Thyroid gland (tissue), 4 donors: ENCODE measurements around the gene ATL1. TPM values are rescaled to one million over a fixed set of nuclear protein-coding genes. Genes with fewer than 3 reads are reported as not detected.

Experiments used
- DNase-seq, 2 donors: peaks; one replicate each; pipeline ENCODE4 v3.0.0-alpha.2; 2019
- H3K27ac ChIP-seq, 3 donors: fragments of 200-600 bp; sonication (generic); 1 replicate in 2 of 3; 2 replicates in 1 of 3; pipeline ENCODE4 v1.5.1; 2016 to 2019; ENCODE audit warnings: mild to moderate bottlenecking in 1 of 3, moderate library complexity in 1 of 3
- H3K27me3 ChIP-seq: fragments of 200-600 bp; sonication (generic); one replicate; pipeline ENCODE4 v1.5.1; 2019
- H3K36me3 ChIP-seq, 2 donors: fragments of 200-600 bp; sonication (generic); one replicate each; pipeline ENCODE4 v1.5.1; 2016 to 2019
- H3K4me1 ChIP-seq, 2 donors: fragments of 200-600 bp; sonication (generic); one replicate each; pipeline ENCODE4 v1.5.1; 2017 to 2019
- H3K4me3 ChIP-seq, 3 donors: fragments of 200-600 bp; sonication (generic); replicated peaks in 1 of 3; 1 replicate in 2 of 3; 2 replicates in 1 of 3; pipeline ENCODE4 v1.5.1; 2016; ENCODE audit warnings: mild to moderate bottlenecking in 1 of 3
- H3K9me3 ChIP-seq: fragments of 200-600 bp; sonication (generic); one replicate; pipeline ENCODE4 v1.5.1; 2017
- CTCF ChIP-seq, 6 experiments: fragments of 200-600 bp in 3 of 6; fragments of 450-650 bp in 3 of 6; sonication (generic) in 3 of 6; IDR thresholded peaks; one replicate each; pipeline ENCODE4 v1.5.1; 2016 to 2019; ENCODE audit warnings: antibody characterized with exemption in 6 of 6, mild to moderate bottlenecking in 2 of 6, inconsistent platforms in 1 of 6, moderate library complexity in 1 of 6
- POLR2A ChIP-seq, 2 donors: fragments of 450-650 bp; IDR thresholded peaks; one replicate each; pipeline ENCODE4 v1.6.1; 2017; ENCODE audit warnings: antibody characterized with exemption in 2 of 2, mild to moderate bottlenecking in 2 of 2, moderate library complexity in 1 of 2
- WGBS, 2 donors: methylation state at CpG; one replicate each; pipeline ENCODE4 v1.1.5; 2017; 5-methylcytosine and 5-hydroxymethylcytosine counted together
- intact Hi-C: fragments of 100-400 bp; cut with DNase I; formaldehyde crosslinking; loops from one replicate; pipeline ENCODE4 v1.15.1; 2023
- total RNA-seq, 4 donors: library from RNA; depleted of rRNA; stranded (reverse); fragments of >200 nt; gene quantifications; one replicate each; pipeline ENCODE4 v1.2.3, GENCODE V29; 2016

Gene ATL1
- total RNA-seq, 4 donors from 2014 or later, result 2.1 to 5.4 (median 4.6) TPM

- no peak for TF ChIP-seq CTCF (IDR thresholded peaks at IDR 0.05)
- no peak for TF ChIP-seq POLR2A (IDR thresholded peaks at IDR 0.05)
- peaks cover 22 to 31% of the 10 kb centered on the region in 2 donors for H3K4me1 ChIP-seq
- peak overlapping the region in 1 of 3 donors; percentile 97 for H3K27ac ChIP-seq
- no peak for DNase-seq
- H3K36me3 ChIP-seq, result no peaks in the 10 kb centered on the region
- intact Hi-C loops, result loop anchor here (5.0 to 10.0 kb wide), 3 partner anchors 209 to 666 kb away; no protein-coding TSS in a partner anchor
- no peaks in the 10 kb centered on the region for H3K9me3 ChIP-seq
- WGBS, 2 donors, result 57 to 62% methylated on average over 8 of the region's 8 CpGs
- H3K4me3 ChIP-seq, result peak overlapping the region in 2 of 3 donors; percentile 92 to 98
- no peaks in the 10 kb centered on the region for H3K27me3 ChIP-seq
Observed at GRCh38 chr14:50530794-50531365, 29.1 kb upstream of the ATL1 start.

- no peak for TF ChIP-seq POLR2A (IDR thresholded peaks at IDR 0.05)
- no peak for TF ChIP-seq CTCF (IDR thresholded peaks at IDR 0.05)
- peak overlapping the region; percentile 58 to 98 (median 92) for H3K4me3 ChIP-seq
- 1% methylated on average over 30 to 31 of the region's 82 CpGs for WGBS, 2 donors
- intact Hi-C loops, result loop anchor here (5.0 to 10.0 kb wide), 3 partner anchors 210 to 667 kb away; no protein-coding TSS in a partner anchor
- peaks cover 22 to 31% of the 10 kb centered on the region in 2 donors for H3K4me1 ChIP-seq
- DNase-seq, result peak; percentile 52 to 56
- no peaks in the 10 kb centered on the region for H3K27me3 ChIP-seq
- H3K36me3 ChIP-seq, result no peaks in the 10 kb centered on the region
- H3K27ac ChIP-seq, result peak overlapping the region; percentile 93 to 98 (median 97)
- no peaks in the 10 kb centered on the region for H3K9me3 ChIP-seq
Observed at GRCh38 chr14:50531595-50532501, 28.1 kb upstream of the ATL1 start.

- TF ChIP-seq CTCF (IDR thresholded peaks at IDR 0.05), result peak; percentile 62 to 99 (median 88)
- TF ChIP-seq POLR2A (IDR thresholded peaks at IDR 0.05), result peak in 1 of 2 donors; percentile 92
- intact Hi-C loops, result loop anchor here (5.0 to 10.0 kb wide), 3 partner anchors 210 to 668 kb away; no protein-coding TSS in a partner anchor
- whole genome bisulfite sequencing, 2 donors, result 0 to 1% methylated on average over 18 to 19 of the region's 60 CpGs
Observed at GRCh38 chr14:50532502-50533240, 27.3 kb upstream of the ATL1 start, which contains the start of gene MAP4K5. Gene MAP4K5 (minus strand): TSS chr14:50532569. CDS start chr14:50532049, 520 bp downstream.

GRCh38 chr14:50533241-50533705, 26.7 kb upstream of the ATL1 start:
- DNase-seq, result no peak
- H3K4me3 ChIP-seq, result peak overlapping the region in 1 of 3 donors; percentile 98
- WGBS, 2 donors, result 28 to 35% methylated on average over 5 of the region's 5 CpGs
- no peaks in the 10 kb centered on the region for H3K36me3 ChIP-seq
- peak overlapping the region in 2 of 3 donors; percentile 97 to 98 for H3K27ac ChIP-seq
- H3K9me3 ChIP-seq, result no peaks in the 10 kb centered on the region
- intact Hi-C loops, result loop anchor here (5.0 to 10.0 kb wide), 3 partner anchors 211 to 668 kb away; no protein-coding TSS in a partner anchor
- peaks cover 22 to 31% of the 10 kb centered on the region in 2 donors for H3K4me1 ChIP-seq
- H3K27me3 ChIP-seq, result no peaks in the 10 kb centered on the region
- TF ChIP-seq POLR2A (IDR thresholded peaks at IDR 0.05), result no peak
- TF ChIP-seq CTCF (IDR thresholded peaks at IDR 0.05), result no peak

More at GRCh38 chr14:50532502-50533240, 27.3 kb upstream of the ATL1 start, which contains the start of gene MAP4K5:
- peak within 1 kb of the TSS; percentile 93 to 98 (median 97) for H3K27ac ChIP-seq
- H3K4me3 ChIP-seq, result peak within 1 kb of the TSS; percentile 58 to 98 (median 92)
- no peaks in the 10 kb centered on the region for H3K36me3 ChIP-seq
- peak; percentile 92 to 94 for DNase-seq
- H3K9me3 ChIP-seq, result no peaks in the 10 kb centered on the region
- no peaks in the 10 kb centered on the region for H3K27me3 ChIP-seq
- H3K4me1 ChIP-seq, result peaks cover 22 to 31% of the 10 kb centered on the region in 2 donors
